ENCODE data around the gene SEMA4D. TPM values are rescaled to one million over a fixed set of nuclear protein-coding genes. Genes with fewer than 3 reads are reported as not detected.

The SEMA4D gene
- total RNA-seq, 2 donors from 2014 or later, result 42.8 to 51.0 TPM

DNA sequence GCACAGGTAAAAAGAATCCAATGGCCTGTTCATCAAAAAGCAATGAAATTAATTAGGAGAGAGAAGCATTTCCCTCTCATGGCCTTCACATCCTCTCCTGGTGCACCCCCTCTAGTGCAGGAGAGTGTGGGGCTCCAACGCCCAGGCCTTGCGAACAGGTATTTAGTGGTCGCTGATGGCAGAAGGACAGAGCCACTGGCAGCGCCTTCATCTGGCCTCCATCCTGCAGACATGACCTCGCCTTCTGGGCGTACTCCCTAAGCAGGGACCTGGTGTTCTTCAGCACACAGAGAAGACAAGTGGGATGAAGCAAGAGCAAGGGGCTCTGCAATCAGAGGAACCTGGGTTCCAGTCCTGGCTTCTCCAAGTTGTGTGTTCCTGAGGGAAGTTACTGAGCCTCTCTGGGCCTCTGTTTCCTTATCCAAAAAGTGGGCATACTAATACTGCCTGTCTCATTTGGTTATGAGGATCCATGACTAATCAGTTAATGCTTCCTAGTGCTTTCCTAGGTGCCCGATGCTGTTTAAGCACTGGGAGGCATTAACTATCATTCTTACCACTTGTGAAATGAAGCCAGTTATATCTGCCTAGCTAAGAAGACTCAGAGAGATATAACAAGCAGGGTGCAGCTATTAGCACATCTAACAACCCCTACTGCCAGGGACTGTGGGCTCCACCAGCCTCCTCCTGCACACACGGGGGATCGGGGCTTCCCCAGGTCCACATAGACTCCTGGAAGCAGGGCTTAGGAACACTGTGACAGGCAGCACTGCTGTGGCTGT lies 77.3 kb downstream of the SEMA4D start:
- no peaks in the 10 kb centered on the region for H3K27me3 Mint-ChIP-seq (ENCODE audit: insufficient read depth)
- WGBS, 2 experiments (ENCODE audit: insufficient coverage in 1 of 2, insufficient read length in 1 of 2), result 90 to 96% methylated on average over 8 to 9 of the region's 9 CpGs
- DNase-seq, result no peak
- no peak overlapping the region for H3K9ac ChIP-seq (ENCODE audit: extremely low read depth, low read length, poor library complexity, severe bottlenecking)
- TF ChIP-seq, protein P1, sequence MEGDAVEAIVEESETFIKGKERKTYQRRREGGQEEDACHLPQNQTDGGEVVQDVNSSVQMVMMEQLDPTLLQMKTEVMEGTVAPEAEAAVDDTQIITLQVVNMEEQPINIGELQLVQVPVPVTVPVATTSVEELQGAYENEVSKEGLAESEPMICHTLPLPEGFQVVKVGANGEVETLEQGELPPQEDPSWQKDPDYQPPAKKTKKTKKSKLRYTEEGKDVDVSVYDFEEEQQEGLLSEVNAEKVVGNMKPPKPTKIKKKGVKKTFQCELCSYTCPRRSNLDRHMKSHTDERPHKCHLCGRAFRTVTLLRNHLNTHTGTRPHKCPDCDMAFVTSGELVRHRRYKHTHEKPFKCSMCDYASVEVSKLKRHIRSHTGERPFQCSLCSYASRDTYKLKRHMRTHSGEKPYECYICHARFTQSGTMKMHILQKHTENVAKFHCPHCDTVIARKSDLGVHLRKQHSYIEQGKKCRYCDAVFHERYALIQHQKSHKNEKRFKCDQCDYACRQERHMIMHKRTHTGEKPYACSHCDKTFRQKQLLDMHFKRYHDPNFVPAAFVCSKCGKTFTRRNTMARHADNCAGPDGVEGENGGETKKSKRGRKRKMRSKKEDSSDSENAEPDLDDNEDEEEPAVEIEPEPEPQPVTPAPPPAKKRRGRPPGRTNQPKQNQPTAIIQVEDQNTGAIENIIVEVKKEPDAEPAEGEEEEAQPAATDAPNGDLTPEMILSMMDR (conservative IDR thresholded peaks at IDR 0.05), result no peak
- peaks cover 12% of the 10 kb centered on the region for H3K36me3 Mint-ChIP-seq (ENCODE audit: low read depth)
- no peaks in the 10 kb centered on the region for H3K4me1 ChIP-seq (ENCODE audit: control insufficient read depth, insufficient read depth, low read length)
- H3K9me3 Mint-ChIP-seq, result peaks cover 3% of the 10 kb centered on the region
- H3K27ac ChIP-seq (ENCODE audit: low read depth, low read length), result no peak overlapping the region
- no peaks in the 10 kb centered on the region for H3K9me3 ChIP-seq (ENCODE audit: control insufficient read depth, low read length)
- H3K4me3 ChIP-seq (ENCODE audit: low read length), result no peak overlapping the region
- no peak overlapping the region for H3K4me3 Mint-ChIP-seq
- no peaks in the 10 kb centered on the region for H3K4me1 Mint-ChIP-seq
- H3K36me3 ChIP-seq (ENCODE audit: control insufficient read depth, insufficient read depth, low read length), result no peaks in the 10 kb centered on the region
- no peaks in the 10 kb centered on the region for H3K27me3 ChIP-seq (ENCODE audit: control insufficient read depth, insufficient read depth, low read length, poor library complexity, severe bottlenecking)
- H3K27ac Mint-ChIP-seq, result no peak overlapping the region

DNA sequence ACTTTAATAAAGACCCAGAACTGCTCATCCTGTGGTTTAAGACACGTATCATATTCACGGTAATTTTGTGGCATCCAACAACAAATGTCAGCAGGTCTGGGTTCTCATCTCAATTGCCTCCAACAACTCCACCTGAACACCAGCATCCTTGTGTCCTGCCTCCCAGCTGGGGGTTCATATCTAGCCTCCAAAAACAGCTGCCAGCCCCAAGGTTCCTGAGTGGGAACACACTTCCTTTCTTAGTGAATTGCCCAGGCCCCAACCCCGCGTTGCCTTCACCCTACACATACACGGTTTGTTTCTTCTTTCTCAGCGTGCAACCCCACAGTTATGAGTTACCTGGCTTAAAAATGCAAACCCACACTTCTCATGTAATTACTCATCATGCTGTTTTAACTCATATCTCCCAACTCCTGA lies 77.9 kb downstream of the SEMA4D start:
- no peak overlapping the region for H3K27ac ChIP-seq (ENCODE audit: low read depth, low read length)

DNA sequence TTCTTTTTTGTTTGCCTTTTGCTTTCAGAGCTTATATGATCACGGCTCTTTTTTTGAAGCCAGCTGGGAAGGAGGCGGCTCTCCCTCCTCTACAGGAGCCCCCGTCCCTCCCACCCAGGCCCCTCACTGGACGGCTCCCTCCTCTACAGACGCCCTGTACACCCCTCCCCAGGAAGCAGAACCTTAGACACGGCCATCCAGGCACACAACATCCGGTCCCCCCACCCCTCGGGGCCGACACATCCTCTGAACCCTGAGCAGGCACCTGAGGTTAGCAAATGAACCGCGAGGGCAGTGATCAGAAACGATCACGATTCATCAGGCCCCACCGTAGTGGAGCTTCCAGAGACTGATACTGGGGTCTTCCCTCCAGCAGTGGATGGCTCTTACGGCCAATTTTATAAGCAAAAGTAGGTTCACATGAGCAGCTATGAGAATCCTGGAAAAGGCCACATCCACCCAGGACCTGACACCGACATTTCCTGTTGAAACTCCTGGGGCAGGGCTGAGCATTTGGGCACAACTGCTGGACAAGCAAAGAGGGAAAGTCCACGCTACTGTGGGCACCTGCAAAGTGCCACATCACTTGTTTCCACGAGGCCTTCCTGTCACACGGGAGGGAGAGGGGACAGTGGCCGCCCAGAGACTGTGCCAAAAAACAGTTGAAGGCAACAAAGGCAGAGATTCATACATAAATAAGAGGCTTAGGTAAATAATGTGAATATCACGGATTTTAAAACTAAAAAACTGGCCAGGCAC lies 78.9 kb downstream of the SEMA4D start:
- peaks cover 5% of the 10 kb centered on the region for H3K36me3 Mint-ChIP-seq (ENCODE audit: low read depth)
- no peak overlapping the region for H3K9ac ChIP-seq (ENCODE audit: extremely low read depth, low read length, poor library complexity, severe bottlenecking)
- no peaks in the 10 kb centered on the region for H3K9me3 ChIP-seq (ENCODE audit: control insufficient read depth, low read length)
- H3K4me3 ChIP-seq (ENCODE audit: low read length), result no peak overlapping the region
- no peak overlapping the region for H3K27ac Mint-ChIP-seq
- H3K4me1 ChIP-seq (ENCODE audit: control insufficient read depth, insufficient read depth, low read length), result no peaks in the 10 kb centered on the region
- H3K9me3 Mint-ChIP-seq, result no peaks in the 10 kb centered on the region
- no peak for DNase-seq
- no peak overlapping the region for H3K27ac ChIP-seq (ENCODE audit: low read depth, low read length)
- no peaks in the 10 kb centered on the region for H3K27me3 ChIP-seq (ENCODE audit: control insufficient read depth, insufficient read depth, low read length, poor library complexity, severe bottlenecking)
- no peaks in the 10 kb centered on the region for H3K36me3 ChIP-seq (ENCODE audit: control insufficient read depth, insufficient read depth, low read length)
- H3K27me3 Mint-ChIP-seq (ENCODE audit: insufficient read depth), result no peaks in the 10 kb centered on the region
- WGBS, 2 experiments (ENCODE audit: insufficient coverage in 1 of 2, insufficient read length in 1 of 2), result 92 to 95% methylated on average over 17 to 21 of the region's 21 CpGs
- TF ChIP-seq, protein P1 (conservative IDR thresholded peaks at IDR 0.05), result no peak
- no peaks in the 10 kb centered on the region for H3K4me1 Mint-ChIP-seq
- H3K4me3 Mint-ChIP-seq, result no peak overlapping the region

More for the DNA sequence above, 77.9 kb downstream of the SEMA4D start:
- no peak for DNase-seq
- Histone ChIP-seq H3K27me3 (ENCODE audit: control insufficient read depth, insufficient read depth, low read length, poor library complexity, severe bottlenecking) (no peaks in the 10 kb centered on the region), H3K4me1 (ENCODE audit: control insufficient read depth, insufficient read depth, low read length) (no peaks in the 10 kb centered on the region), H3K9me3 (ENCODE audit: control insufficient read depth, low read length) (no peaks in the 10 kb centered on the region), H3K36me3 (ENCODE audit: control insufficient read depth, insufficient read depth, low read length) (no peaks in the 10 kb centered on the region), H3K9ac (ENCODE audit: extremely low read depth, low read length, poor library complexity, severe bottlenecking) (no peak overlapping the region), H3K4me3 (ENCODE audit: low read length) (no peak overlapping the region)
- H3K27me3 Mint-ChIP-seq (ENCODE audit: insufficient read depth), result no peaks in the 10 kb centered on the region
- H3K36me3 Mint-ChIP-seq (ENCODE audit: low read depth), result peaks cover 12% of the 10 kb centered on the region
- 88 to 96% methylated on average over 4 to 5 of the region's 6 CpGs for whole genome bisulfite sequencing, 2 experiments (ENCODE audit: insufficient coverage in 1 of 2, insufficient read length in 1 of 2)
- no peak overlapping the region for H3K27ac Mint-ChIP-seq
- TF ChIP-seq, protein P1 (conservative IDR thresholded peaks at IDR 0.05), result no peak
- peaks cover 3% of the 10 kb centered on the region for H3K9me3 Mint-ChIP-seq
- H3K4me1 Mint-ChIP-seq, result no peaks in the 10 kb centered on the region
- H3K4me3 Mint-ChIP-seq, result no peak overlapping the region

Data from endodermal cell (in vitro differentiated cells).